Panc1 (cell line): ENCODE measurements around the gene GPR135. TPM values are rescaled to one million over a fixed set of nuclear protein-coding genes. Genes with fewer than 3 reads are reported as not detected.

Experiments
- ATAC-seq: fragments of 200-7000 bp; cut with Tn5 transposase; 2 replicates; pipeline ENCODE4 v1.9.1; 2020; ENCODE audit warnings: mild to moderate bottlenecking, moderate library complexity
- BruUV-seq: library from RNA; stranded (reverse); fragments of 400-500 nt; replicated peaks from 2 replicates; lab custom pipeline; 2021; lab: Mats Ljungman, UMichigan
- CTCF ChIA-PET: fragments of 300-600 bp; sonication (Branson Sonifier 250); formaldehyde crosslinking; loops from one replicate; lab custom pipeline; 2022; ENCODE audit warnings: antibody characterized with exemption; lab: Charles Lee
- POLR2A ChIA-PET: fragments of 300-600 bp; sonication (Branson Sonifier 250); formaldehyde crosslinking; loops from one replicate; lab custom pipeline; 2022; ENCODE audit warnings: antibody characterized with exemption; lab: Charles Lee
- DNase-seq: peaks from one replicate; pipeline ENCODE4 v3.0.0-alpha.2; 2010; ENCODE audit warnings: low read depth, low spot score
- H3K27ac ChIP-seq: 2 replicates; pipeline ENCODE4 v1.5.1; 2011; ENCODE audit warnings: mild to moderate bottlenecking, low read length, inconsistent platforms
- H3K27me3 ChIP-seq: fragments of 200-500 bp; sonication (Bioruptor generic); 2 replicates; pipeline ENCODE4 v1.6.0; 2014; ENCODE audit warnings: low read length, inconsistent platforms; ENCODE audit not compliant: control insufficient read depth, insufficient read depth
- H3K36me3 ChIP-seq: fragments of 200-500 bp; sonication (Bioruptor generic); 2 replicates; pipeline ENCODE4 v1.5.1; 2014; ENCODE audit warnings: inconsistent platforms, mild to moderate bottlenecking, low read length, moderate library complexity; ENCODE audit not compliant: control insufficient read depth, insufficient read depth
- H3K4me1 ChIP-seq: 2 replicates; pipeline ENCODE4 v1.5.1; 2011; ENCODE audit warnings: inconsistent platforms, mild to moderate bottlenecking, low read length, moderate library complexity; ENCODE audit not compliant: control insufficient read depth, insufficient read depth
- H3K4me3 ChIP-seq, 2 experiments: 2 replicates each; pipeline ENCODE4 v1.5.1; 2011 to 2012; ENCODE audit warnings: low read depth in 2 of 2, low read length in 2 of 2, mild to moderate bottlenecking in 2 of 2, inconsistent platforms in 1 of 2, moderate library complexity in 1 of 2
- H3K9me3 ChIP-seq: fragments of 200-500 bp; sonication (Bioruptor generic); 2 replicates; pipeline ENCODE4 v1.5.1; 2014; ENCODE audit warnings: low read depth, mild to moderate bottlenecking, inconsistent platforms, low read length, moderate library complexity; ENCODE audit not compliant: control insufficient read depth, insufficient read depth
- CTCF ChIP-seq: fragments of 450-650 bp; IDR thresholded peaks from 2 replicates; pipeline ENCODE4 v1.5.1; 2017; ENCODE audit warnings: mild to moderate bottlenecking
- POLR2AphosphoS5 ChIP-seq: IDR thresholded peaks from 2 replicates; pipeline ENCODE4 v1.6.1; 2012; ENCODE audit warnings: mild to moderate bottlenecking, low read depth, low read length, moderate library complexity
- SIN3A ChIP-seq: IDR thresholded peaks from 2 replicates; pipeline ENCODE4 v1.6.1; 2012; ENCODE audit warnings: low read depth, mild to moderate bottlenecking, low read length, moderate library complexity, borderline replicate concordance; ENCODE audit not compliant: insufficient read depth
- TCF7L2 ChIP-seq: IDR thresholded peaks from 2 replicates; pipeline ENCODE4 v1.6.1; 2011; ENCODE audit warnings: mild to moderate bottlenecking, low read depth, low read length, inconsistent platforms
- in situ Hi-C: cut with HindIII; loops from 2 replicates; pipeline ENCODE4 v1.10.0; 2016; ENCODE audit warnings: low sequenced_read_pairs, low pct_unique_long_range_greater_than_20kb
- intact Hi-C: fragments of 100-400 bp; cut with micrococcal nuclease; formaldehyde crosslinking; loops from one replicate; pipeline ENCODE4 v1.10.0; 2022; ENCODE audit not compliant: unreplicated experiment
- total RNA-seq: library from RNA; stranded (reverse); gene quantifications from one replicate; pipeline ENCODE4 v1.2.1, GENCODE V29; 2021; ENCODE audit not compliant: unreplicated experiment
- TF ChIP-seq, protein P1 (sequence below), 2 experiments: IDR thresholded peaks; 2 replicates each; pipeline ENCODE4 v1.6.1; 2011 to 2012; ENCODE audit warnings: low read depth in 2 of 2, control low read depth in 1 of 2, low read length in 1 of 2, mild to moderate bottlenecking in 1 of 2, moderate library complexity in 1 of 2; ENCODE audit not compliant: insufficient read depth in 1 of 2

GPR135 gene
- total RNA-seq, 1 experiment from 2014 or later = 3.1 TPM

GRCh38 chr14:59500732-59501131 lies 35.6 kb upstream of the GPR135 start:
- CTCF ChIA-PET = no interaction called here
- in situ Hi-C loops = no loop called here
- DNase-seq = no peak

GRCh38 chr14:59492384-59492783 lies 27.2 kb upstream of the GPR135 start:
- no peak for DNase-seq
- Histone ChIP-seq H3K9me3 (no peaks in the 10 kb centered on the region), H3K36me3 (peaks cover 25% of the 10 kb centered on the region), H3K27me3 (no peaks in the 10 kb centered on the region), H3K27ac (no peak overlapping the region), H3K4me3 (no peak overlapping the region), H3K4me1 (no peaks in the 10 kb centered on the region; the same call in 1 of the 2 replicates)
- ChIA-PET POLR2A (interaction anchor here (0.8 kb wide), 1 partner anchor 8 kb away, joined by 3 read pairs; the partner anchor contains the start of genes JKAMP and L3HYPDH), CTCF (no interaction called here)
- BruUV-seq = no TSS peak
- no peak for ATAC-seq
- TF ChIP-seq, protein P1, sequence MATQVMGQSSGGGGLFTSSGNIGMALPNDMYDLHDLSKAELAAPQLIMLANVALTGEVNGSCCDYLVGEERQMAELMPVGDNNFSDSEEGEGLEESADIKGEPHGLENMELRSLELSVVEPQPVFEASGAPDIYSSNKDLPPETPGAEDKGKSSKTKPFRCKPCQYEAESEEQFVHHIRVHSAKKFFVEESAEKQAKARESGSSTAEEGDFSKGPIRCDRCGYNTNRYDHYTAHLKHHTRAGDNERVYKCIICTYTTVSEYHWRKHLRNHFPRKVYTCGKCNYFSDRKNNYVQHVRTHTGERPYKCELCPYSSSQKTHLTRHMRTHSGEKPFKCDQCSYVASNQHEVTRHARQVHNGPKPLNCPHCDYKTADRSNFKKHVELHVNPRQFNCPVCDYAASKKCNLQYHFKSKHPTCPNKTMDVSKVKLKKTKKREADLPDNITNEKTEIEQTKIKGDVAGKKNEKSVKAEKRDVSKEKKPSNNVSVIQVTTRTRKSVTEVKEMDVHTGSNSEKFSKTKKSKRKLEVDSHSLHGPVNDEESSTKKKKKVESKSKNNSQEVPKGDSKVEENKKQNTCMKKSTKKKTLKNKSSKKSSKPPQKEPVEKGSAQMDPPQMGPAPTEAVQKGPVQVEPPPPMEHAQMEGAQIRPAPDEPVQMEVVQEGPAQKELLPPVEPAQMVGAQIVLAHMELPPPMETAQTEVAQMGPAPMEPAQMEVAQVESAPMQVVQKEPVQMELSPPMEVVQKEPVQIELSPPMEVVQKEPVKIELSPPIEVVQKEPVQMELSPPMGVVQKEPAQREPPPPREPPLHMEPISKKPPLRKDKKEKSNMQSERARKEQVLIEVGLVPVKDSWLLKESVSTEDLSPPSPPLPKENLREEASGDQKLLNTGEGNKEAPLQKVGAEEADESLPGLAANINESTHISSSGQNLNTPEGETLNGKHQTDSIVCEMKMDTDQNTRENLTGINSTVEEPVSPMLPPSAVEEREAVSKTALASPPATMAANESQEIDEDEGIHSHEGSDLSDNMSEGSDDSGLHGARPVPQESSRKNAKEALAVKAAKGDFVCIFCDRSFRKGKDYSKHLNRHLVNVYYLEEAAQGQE (IDR thresholded peaks at IDR 0.05; ENCODE audit: insufficient read depth in 1 of 2, low read depth in 2 of 2, low read length in 1 of 2) = no peak
- no peak for TF ChIP-seq SIN3A
- no peak for TF ChIP-seq TCF7L2
- no peak for TF ChIP-seq POLR2AphosphoS5
- TF ChIP-seq CTCF = no peak
- in situ Hi-C loops = no loop called here
- intact Hi-C loops = loop anchor here (10.0 kb wide), 1 partner anchor 702 kb away; no protein-coding TSS in a partner anchor

More at GRCh38 chr14:59500732-59501131, 35.6 kb upstream of the GPR135 start:
- Histone ChIP-seq H3K27me3 (no peaks in the 10 kb centered on the region), H3K27ac (no peak overlapping the region), H3K4me3 (no peak overlapping the region), H3K4me1 (no peaks in the 10 kb centered on the region), H3K9me3 (no peaks in the 10 kb centered on the region), H3K36me3 (peaks cover 18% of the 10 kb centered on the region)
- no TSS peak for BruUV-seq
- TF ChIP-seq TCF7L2 (no peak), POLR2AphosphoS5 (no peak), CTCF (no peak), SIN3A (no peak)
- TF ChIP-seq, protein P1 (IDR thresholded peaks at IDR 0.05; ENCODE audit: insufficient read depth in 1 of 2, low read depth in 2 of 2, low read length in 1 of 2) = no peak
- POLR2A ChIA-PET = interaction anchor here (0.6 kb wide), 1 partner anchor 44 kb away, joined by 4 read pairs; no protein-coding TSS in a partner anchor
- intact Hi-C loops = no loop called here
- no peak for ATAC-seq
